ENCODE measurements around the gene TRPT1.

Gene TRPT1, protein sequence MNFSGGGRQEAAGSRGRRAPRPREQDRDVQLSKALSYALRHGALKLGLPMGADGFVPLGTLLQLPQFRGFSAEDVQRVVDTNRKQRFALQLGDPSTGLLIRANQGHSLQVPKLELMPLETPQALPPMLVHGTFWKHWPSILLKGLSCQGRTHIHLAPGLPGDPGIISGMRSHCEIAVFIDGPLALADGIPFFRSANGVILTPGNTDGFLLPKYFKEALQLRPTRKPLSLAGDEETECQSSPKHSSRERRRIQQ

DNA sequence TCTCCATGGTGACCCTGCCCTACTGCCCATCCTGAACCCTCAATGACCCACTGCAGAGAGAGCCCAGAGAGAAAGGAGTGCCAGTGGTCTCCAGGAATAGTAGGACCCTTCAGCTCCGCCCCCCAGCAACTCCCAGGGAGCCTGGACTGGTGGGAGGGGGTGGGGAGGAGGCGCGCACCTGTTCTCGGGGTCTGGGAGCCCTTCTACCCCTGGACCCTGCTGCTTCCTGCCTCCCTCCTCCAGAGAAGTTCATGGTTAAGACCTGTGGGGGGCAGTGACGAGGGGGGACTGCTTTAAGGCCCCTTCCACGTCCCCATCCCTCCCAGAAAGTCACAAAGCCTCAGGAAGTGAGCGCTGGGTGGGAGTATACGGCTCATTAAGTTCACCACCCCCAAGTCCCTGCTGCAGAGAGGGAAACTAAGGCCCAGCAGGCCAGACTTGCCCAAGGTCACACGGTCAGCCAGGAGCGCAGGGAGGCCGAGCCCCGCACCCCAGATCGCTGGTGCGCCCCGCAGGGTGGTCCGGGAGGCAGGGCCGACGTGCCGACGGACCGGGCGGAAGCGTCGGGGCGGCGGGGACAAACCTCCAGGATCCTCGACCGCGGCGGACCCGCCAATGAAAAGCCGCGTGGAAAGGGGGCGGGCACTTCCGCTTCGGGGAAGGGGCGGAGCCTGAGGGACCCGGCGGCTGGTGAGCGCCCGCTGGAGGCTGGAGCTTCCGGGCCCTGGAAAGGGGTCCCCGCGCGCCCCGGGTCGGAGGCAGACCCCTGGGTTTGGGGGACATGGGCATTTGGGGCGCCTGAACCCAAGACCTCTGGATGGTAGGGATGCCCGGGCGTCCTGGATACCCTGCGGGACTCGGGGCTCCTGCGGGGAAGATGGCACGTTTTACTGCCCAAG, at the start of gene TRPT1, which contains the start of gene NUDT22:
TRPT1 (minus strand) TSS at position 579 of the 899 bp plus-strand sequence; CDS start at position 253, 326 bp downstream.
NUDT22 (plus strand) TSS at position 667 of the 899 bp plus-strand sequence. CDS start 379 bp downstream, outside the sequence.
- TF ChIP-seq GATA2 (IDR thresholded peaks at IDR 0.05; ENCODE audit: low read depth, low read length): no peak
- TF ChIP-seq GATA3 (IDR thresholded peaks at IDR 0.05; ENCODE audit: low read depth, low read length): no peak

DNA sequence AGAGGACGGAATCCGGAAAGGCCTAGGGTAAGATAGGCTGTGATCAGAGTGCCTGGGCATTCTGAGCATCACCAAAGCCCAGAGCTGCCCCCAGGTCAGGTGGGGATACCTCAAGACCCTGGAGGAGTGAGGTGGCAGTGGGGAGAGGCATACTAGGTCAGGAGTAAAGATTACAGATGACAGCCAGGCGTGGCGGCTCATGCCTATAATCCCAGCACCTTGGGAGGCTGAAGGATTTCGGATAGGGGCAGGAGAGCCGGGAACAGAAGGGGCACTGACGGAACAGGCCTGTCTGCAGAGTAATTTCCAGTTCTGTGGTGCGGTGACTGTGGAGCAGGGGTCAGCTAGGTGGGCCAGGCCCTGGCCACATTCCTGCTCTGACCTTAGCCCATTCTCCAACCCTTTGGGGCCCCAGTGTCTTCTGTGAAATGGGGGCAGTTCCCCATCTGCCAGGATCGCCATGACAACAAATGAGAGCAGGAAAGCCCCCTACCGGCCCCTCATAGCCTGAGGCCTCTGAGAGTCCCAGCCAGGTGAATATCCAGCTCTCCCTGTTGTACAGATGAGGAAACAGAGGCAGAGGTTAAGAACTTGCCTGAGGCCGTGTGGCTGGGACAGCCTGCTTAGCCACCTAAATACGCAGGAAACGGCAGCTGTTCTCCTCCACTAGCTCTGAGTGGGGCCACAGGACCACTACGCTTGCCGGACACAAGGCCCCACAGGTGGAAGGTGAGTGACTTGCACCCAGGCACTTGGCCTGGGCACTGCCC, 49.2 kb upstream of the TRPT1 start:
- TF ChIP-seq GATA3 (IDR thresholded peaks at IDR 0.05; ENCODE audit: low read depth, low read length) (no peak), GATA2 (IDR thresholded peaks at IDR 0.05; ENCODE audit: low read depth, low read length) (no peak)

DNA sequence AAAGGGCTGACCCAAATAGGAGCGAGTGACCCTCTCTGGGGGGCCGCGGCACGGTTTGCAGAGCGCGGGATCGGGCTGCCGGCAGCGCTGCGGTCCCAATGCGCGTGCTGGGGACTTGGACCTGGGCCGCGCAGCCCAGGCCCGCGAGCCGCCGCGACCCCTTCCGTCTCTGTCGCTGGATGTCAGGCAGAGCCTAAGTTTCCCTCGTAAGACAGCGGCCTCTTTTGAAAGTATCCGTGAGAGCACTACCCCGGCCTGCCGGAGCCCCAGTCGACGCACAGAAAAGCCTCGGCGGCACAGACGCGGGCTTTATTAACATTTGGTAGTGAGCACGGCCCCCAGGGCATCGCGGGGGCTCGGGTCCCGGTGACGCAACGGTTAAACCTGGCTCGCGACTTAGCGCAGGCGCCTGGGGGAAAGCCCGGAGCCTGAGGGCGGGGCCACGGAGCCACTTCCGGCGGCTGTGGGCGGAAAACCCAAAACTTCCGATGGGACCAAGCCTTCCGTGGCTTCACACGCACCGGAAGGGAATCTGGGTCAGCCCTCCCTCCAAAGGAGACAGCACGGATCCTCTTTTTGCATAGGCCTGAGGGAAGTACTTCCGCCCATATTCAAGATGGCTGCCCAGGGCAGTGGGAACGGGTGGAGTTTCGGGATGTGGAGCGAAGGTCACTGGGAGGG, 43.7 kb upstream of the TRPT1 start:
- no peak for TF ChIP-seq GATA2 (IDR thresholded peaks at IDR 0.05; ENCODE audit: low read depth, low read length)
- TF ChIP-seq GATA3 (IDR thresholded peaks at IDR 0.05; ENCODE audit: low read depth, low read length): no peak

DNA sequence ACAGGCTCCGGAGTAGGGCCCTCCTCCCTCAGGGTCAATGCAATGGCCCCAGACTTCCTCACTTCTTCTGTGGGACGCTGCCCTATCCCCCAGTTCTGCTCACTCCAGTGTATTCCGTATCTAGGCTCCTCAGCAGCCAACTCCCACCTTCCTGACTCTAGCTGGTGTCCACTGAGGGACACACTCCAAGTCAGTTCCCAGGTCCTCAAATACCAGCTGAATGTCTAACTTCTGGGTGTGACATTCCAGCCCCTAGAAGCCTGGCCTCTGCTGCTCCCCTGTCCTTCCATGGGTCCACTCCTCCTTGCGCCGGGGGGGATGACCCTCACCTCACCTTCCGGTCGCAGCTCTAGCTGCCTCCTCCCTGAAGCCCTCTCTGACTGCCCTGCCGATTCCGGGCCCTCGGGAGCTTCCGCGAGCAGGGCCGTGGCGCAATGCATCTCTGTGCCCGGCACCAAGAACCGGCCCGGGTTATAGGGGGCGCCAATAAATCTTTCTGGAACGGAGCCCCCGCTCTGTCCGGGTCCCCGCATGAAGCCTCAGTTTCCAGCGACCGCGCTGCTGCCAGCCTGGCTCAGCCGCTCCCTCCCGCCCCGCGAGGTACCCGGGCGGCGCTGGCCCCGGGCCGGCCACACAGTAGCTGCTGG, 43.0 kb upstream of the TRPT1 start:
- TF ChIP-seq GATA3 (IDR thresholded peaks at IDR 0.05; ENCODE audit: low read depth, low read length) (no peak), GATA2 (IDR thresholded peaks at IDR 0.05; ENCODE audit: low read depth, low read length) (no peak)

DNA sequence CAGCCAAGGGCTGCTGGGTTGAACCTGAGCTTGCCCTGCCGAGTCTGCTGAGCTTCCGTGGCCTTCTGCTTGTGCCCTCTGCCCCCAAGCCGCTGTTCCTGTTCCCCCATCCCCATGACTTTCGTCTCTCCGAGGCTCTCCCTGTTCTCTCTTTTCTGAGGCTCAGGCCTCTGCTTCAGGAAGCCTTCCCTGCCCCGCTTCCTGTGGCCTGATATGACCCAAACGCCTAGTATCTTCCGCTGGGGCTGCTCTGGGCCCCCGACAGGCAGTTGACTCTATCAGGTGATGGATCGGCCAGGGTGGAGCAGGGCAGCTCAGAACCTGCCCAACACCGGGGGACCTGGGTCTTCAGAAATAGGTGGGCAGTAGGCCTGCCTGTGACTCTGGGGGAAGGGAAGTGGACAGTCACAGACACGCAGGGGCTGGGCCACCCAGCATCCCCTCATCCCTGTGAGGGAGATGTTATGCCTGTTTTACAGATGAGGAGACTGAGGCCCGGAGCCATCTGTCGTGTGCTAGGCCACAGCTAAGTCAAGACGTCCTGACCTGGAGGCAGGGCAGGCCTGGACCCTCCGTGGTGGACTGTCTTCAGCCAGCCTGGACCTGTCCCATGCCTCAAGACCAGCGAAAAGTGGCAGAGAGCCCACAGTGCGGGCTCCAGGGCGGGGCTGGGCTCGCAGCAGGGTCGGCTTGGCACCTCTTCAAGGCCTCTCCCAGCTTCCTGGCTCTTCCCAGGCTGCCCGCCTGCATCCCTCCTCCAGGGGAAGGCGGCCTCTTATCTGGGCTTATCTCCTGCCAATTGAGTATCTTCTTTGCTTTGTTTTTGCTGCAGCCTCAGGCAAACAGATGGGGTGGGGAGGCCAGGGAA, 42.3 kb upstream of the TRPT1 start:
- TF ChIP-seq GATA3 (IDR thresholded peaks at IDR 0.05; ENCODE audit: low read depth, low read length): no peak
- peak; percentile 96 for TF ChIP-seq GATA2 (IDR thresholded peaks at IDR 0.05; ENCODE audit: low read depth, low read length)

DNA sequence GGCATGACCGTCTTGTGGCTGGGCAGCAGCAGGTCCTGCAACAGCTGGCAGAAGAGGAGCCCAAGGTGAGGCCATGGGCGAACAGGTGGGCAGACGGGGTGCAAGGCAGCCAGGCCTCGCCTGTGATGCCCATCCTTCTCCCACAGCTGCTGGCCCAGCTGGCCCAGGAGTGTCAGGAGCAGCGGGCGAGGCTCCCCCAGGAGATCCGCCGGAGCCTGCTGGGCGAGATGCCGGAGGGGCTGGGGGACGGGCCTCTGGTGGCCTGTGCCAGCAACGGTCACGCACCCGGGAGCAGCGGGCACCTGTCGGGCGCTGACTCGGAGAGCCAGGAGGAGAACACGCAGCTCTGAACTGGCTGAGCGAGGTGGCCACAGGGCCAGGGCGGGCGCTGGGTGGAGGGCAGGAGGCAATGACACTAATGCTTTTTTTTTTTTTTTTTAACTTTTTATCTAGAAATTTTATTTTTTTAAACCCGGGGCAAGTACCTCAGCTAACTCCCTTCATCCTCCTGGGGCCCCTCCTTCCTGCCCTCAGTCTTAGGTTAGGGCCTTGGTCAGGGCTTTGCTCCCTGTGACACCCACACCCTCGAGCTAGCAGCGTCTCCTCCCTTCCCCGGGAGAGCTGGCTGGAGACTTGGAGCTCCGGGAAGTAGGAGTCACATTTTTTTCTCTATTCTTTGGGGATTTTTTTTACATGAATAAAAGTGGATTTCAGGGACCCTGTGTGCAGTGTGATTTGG, 41.4 kb upstream of the TRPT1 start:
- TF ChIP-seq GATA3 (IDR thresholded peaks at IDR 0.05; ENCODE audit: low read depth, low read length) (no peak), GATA2 (IDR thresholded peaks at IDR 0.05; ENCODE audit: low read depth, low read length) (no peak)

DNA sequence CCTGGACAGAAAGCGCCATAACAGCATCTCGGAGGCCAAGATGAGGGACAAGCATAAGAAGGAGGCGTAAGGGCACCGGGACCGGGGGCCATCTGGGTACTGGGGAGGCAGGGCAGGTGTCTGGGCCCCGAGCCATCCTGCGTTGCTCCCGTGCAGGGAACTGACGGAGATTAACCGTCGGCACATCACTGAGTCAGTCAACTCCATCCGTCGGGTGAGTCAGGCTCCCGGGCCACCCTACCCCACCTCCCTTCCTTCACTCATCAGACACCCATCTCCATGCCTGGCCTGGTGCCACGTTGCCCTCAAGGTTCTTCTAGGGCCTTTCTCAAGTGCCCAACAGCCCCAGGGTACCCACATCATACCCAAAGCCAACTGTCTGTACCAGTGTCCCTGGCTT, 40.4 kb upstream of the TRPT1 start:
- TF ChIP-seq GATA2 (IDR thresholded peaks at IDR 0.05; ENCODE audit: low read depth, low read length) (no peak), GATA3 (IDR thresholded peaks at IDR 0.05; ENCODE audit: low read depth, low read length) (no peak)

DNA sequence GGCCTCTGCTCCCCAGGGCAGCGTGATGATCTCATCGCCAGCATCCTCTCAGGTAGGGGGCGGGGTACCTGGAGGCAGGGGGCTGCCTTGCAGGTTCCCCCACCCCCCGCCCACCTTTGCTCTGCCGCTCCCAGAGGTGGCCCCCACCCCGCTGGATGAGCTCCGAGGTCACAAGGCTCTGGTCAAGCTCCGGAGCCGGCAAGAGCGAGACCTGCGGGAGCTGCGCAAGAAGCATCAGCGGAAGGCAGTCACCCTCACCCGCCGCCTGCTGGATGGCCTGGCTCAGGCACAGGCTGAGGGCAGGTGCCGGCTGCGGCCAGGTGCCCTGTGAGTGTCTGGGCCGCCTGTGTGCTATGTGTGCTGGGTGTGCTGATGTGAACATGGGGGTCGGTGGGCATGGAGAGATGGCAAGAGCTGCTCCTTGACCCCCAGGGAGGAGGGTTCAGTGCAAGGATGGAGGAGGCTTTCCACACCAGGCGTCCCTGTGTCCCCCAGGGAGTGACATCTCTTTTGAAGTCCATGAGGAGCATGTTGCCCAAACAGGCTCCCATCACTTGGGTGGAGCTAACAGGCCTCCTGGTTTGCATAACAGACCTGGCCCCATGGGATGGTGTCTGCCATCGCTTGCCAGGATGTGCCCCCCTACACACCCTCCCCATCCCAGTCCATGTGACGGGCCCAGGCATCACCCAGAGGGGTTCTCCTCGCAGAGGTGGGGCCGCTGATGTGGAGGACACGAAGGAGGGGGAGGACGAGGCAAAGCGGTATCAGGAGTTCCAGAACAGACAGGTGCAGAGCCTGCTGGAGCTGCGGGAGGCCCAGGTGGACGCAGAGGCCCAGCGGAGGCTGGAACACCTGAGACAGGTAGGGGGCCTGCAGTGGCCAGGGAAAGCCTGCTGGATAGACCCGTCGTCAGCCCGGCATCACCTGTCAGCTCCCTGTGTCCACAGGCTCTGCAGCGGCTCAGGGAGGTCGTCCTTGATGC, 39.5 kb upstream of the TRPT1 start:
- TF ChIP-seq GATA2 (IDR thresholded peaks at IDR 0.05; ENCODE audit: low read depth, low read length) (no peak), GATA3 (IDR thresholded peaks at IDR 0.05; ENCODE audit: low read depth, low read length) (no peak)

DNA sequence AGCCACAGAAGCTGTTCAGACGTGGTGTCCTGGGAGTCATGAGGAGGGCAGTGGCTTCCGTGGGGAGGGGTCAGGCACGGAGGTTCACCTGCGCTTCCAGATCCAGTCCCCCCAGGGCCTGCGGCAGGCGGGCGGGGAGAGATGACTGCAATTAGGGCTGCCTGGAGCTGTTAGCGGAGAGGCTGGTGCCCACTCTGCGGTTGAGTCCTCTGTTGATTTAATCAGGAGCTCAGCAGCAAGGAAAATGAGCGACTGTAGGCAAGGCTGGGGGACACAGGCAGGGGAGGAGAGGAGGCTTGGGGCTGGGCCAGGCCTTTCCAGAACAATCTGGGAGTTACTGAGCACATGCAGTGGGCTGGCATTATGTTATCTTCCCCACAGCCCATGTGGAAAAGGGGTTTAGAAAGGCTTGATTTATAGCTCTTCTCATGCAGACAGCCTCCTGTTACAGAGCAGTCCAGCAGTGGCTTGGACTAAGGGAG, 38.4 kb upstream of the TRPT1 start:
- TF ChIP-seq GATA3 (IDR thresholded peaks at IDR 0.05; ENCODE audit: low read depth, low read length) (no peak), GATA2 (IDR thresholded peaks at IDR 0.05; ENCODE audit: low read depth, low read length) (peak; percentile 93)

DNA sequence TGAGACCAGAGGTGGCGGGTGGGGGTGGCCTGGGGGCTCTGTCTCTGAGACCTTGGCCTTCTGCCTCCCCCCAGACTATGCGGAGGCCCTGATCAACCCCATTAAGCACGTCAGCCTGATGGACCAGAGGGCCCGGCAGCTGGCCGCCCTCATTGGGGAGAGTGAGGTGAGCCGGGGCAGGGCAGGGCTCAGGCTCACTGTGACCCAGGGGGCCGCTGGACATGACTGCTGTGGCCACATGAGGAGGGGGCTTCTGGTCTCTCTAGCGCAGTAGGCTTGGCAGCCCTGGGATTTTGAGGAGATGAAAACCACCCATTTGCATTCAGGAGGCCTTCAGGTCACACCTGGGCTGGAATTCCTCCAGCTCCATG, 37.9 kb upstream of the TRPT1 start:
- TF ChIP-seq GATA3 (IDR thresholded peaks at IDR 0.05; ENCODE audit: low read depth, low read length): no peak
- TF ChIP-seq GATA2 (IDR thresholded peaks at IDR 0.05; ENCODE audit: low read depth, low read length): no peak

Data from SH-SY5Y (cell line).